Body of pancreas (tissue), 4 donors: ENCODE results near the gene PATZ1. TPM values are rescaled to one million over a fixed set of nuclear protein-coding genes. Genes with fewer than 3 reads are reported as not detected.

ENCODE experiments used
- ATAC-seq: fragments of 150-250 bp; one replicate; pipeline ENCODE4 v1.9.1; 2016
- DNase-seq, 4 donors: peaks; one replicate each; pipeline ENCODE4 v3.0.0-alpha.2; 2019
- H3K27ac ChIP-seq, 4 donors: fragments of 200-600 bp; sonication (generic); 1 replicate in 3 of 4; 2 replicates in 1 of 4; pipeline versions ENCODE4 v1.5.1 to v1.6.1; 2016 to 2019; ENCODE audit warnings: mild to moderate bottlenecking in 1 of 4, mixed read lengths in 1 of 4, moderate library complexity in 1 of 4
- H3K27me3 ChIP-seq, 2 donors: fragments of 200-600 bp; sonication (generic); one replicate each; pipeline ENCODE4 v1.6.0; 2016; ENCODE audit warnings: mild to moderate bottlenecking in 1 of 2
- H3K36me3 ChIP-seq, 2 donors: fragments of 200-600 bp; sonication (generic); replicated peaks in 1 of 2; 2 replicates each; pipeline ENCODE4 v1.5.1; 2016; ENCODE audit warnings: low read depth in 2 of 2; ENCODE audit not compliant: insufficient read depth in 1 of 2
- H3K4me1 ChIP-seq: fragments of 200-600 bp; sonication (generic); one replicate; pipeline ENCODE4 v1.6.0; 2016
- H3K4me3 ChIP-seq, 2 donors: fragments of 200-600 bp; sonication (generic); 1 replicate in 1 of 2; 2 replicates in 1 of 2; pipeline ENCODE4 v1.5.1; 2016 to 2019
- H3K9me3 ChIP-seq, 3 donors: fragments of 200-600 bp; sonication (generic); 1 replicate in 2 of 3; 2 replicates in 1 of 3; pipeline ENCODE4 v1.5.1; 2016
- CTCF ChIP-seq, 7 experiments: fragments of 450-650 bp in 4 of 7; fragments of 200-600 bp in 3 of 7; sonication (generic) in 3 of 7; IDR thresholded peaks; one replicate each; pipeline ENCODE4 v1.5.1; 2016 to 2019; ENCODE audit warnings: antibody characterized with exemption in 7 of 7
- POLR2A ChIP-seq, 3 donors: fragments of 450-650 bp; IDR thresholded peaks; one replicate each; pipeline ENCODE4 v1.6.1; 2016; ENCODE audit warnings: antibody characterized with exemption in 3 of 3, mild to moderate bottlenecking in 2 of 3
- WGBS, 2 donors: methylation state at CpG; one replicate each; pipeline ENCODE4 v1.1.5; 2017; 5-methylcytosine and 5-hydroxymethylcytosine counted together
- intact Hi-C: fragments of 100-400 bp; cut with DNase I; formaldehyde crosslinking; loops from one replicate; pipeline ENCODE4 v1.15.1; 2023
- total RNA-seq, 2 donors: library from RNA; depleted of rRNA; stranded (reverse); fragments of >200 nt; gene quantifications; one replicate each; pipeline ENCODE4 v1.1.0, GENCODE V29; 2016

Gene PATZ1
- total RNA-seq, 2 donors from 2014 or later, result 24.1 to 25.1 TPM

GRCh38 chr22:31302537-31302936, 43.6 kb downstream of the PATZ1 start:
- no peaks in the 10 kb centered on the region for H3K36me3 ChIP-seq
- H3K4me3 ChIP-seq, result no peak overlapping the region
- TF ChIP-seq CTCF (IDR thresholded peaks at IDR 0.05) (no peak), POLR2A (IDR thresholded peaks at IDR 0.05) (no peak)
- ATAC-seq, result no peak
- H3K27ac ChIP-seq, result no peak overlapping the region
- H3K9me3 ChIP-seq, result no peaks in the 10 kb centered on the region
- DNase-seq, result no peak
- intact Hi-C loops, result no loop called here
- no peaks in the 10 kb centered on the region for H3K27me3 ChIP-seq
- no peaks in the 10 kb centered on the region for H3K4me1 ChIP-seq
- 84 to 88% methylated on average over 3 of the region's 3 CpGs for WGBS, 2 donors

GRCh38 chr22:31302006-31302405, 44.1 kb downstream of the PATZ1 start:
- Histone ChIP-seq H3K4me3 (no peak overlapping the region), H3K27me3 (no peaks in the 10 kb centered on the region), H3K27ac (no peak overlapping the region), H3K4me1 (no peaks in the 10 kb centered on the region), H3K9me3 (no peaks in the 10 kb centered on the region), H3K36me3 (no peaks in the 10 kb centered on the region)
- no peak for TF ChIP-seq POLR2A (IDR thresholded peaks at IDR 0.05)
- TF ChIP-seq CTCF (IDR thresholded peaks at IDR 0.05), result no peak
- ATAC-seq (no peak), DNase-seq (no peak)
- intact Hi-C loops, result no loop called here

- DNase-seq (no peak), ATAC-seq (no peak)
- no peaks in the 10 kb centered on the region for H3K36me3 ChIP-seq
- no peaks in the 10 kb centered on the region for H3K9me3 ChIP-seq
- WGBS, 2 donors, result 76 to 78% methylated on average over 3 of the region's 3 CpGs
- no peak overlapping the region for H3K4me3 ChIP-seq
- H3K27me3 ChIP-seq, result no peaks in the 10 kb centered on the region
- no peak overlapping the region for H3K27ac ChIP-seq
- intact Hi-C loops, result no loop called here
- H3K4me1 ChIP-seq, result no peaks in the 10 kb centered on the region
- TF ChIP-seq POLR2A (IDR thresholded peaks at IDR 0.05) (no peak), CTCF (IDR thresholded peaks at IDR 0.05) (no peak)
Measured at GRCh38 chr22:31300896-31301295, 45.2 kb downstream of the PATZ1 start.

- peaks cover 16% of the 10 kb centered on the region for H3K4me1 ChIP-seq
- intact Hi-C loops, result no loop called here
- peak overlapping the region in 2 of 4 donors; percentile 7 to 70 for H3K27ac ChIP-seq
- no peak for TF ChIP-seq CTCF (IDR thresholded peaks at IDR 0.05)
- TF ChIP-seq POLR2A (IDR thresholded peaks at IDR 0.05), result no peak
- DNase-seq (no peak), ATAC-seq (no peak)
- no peaks in the 10 kb centered on the region for H3K27me3 ChIP-seq
- H3K36me3 ChIP-seq, result no peaks in the 10 kb centered on the region
- WGBS, 2 donors, result 66 to 68% methylated on average over 5 of the region's 5 CpGs
- H3K4me3 ChIP-seq, result no peak overlapping the region
- no peaks in the 10 kb centered on the region for H3K9me3 ChIP-seq
Measured at GRCh38 chr22:31295831-31296657, 50.1 kb downstream of the PATZ1 start.

GRCh38 chr22:31295360-31295759, 50.8 kb downstream of the PATZ1 start:
- no peaks in the 10 kb centered on the region for H3K36me3 ChIP-seq
- WGBS, 2 donors, result 89 to 92% methylated on average over 3 of the region's 3 CpGs
- DNase-seq (no peak), ATAC-seq (no peak)
- peak overlapping the region in 1 of 4 donors; percentile 70 for H3K27ac ChIP-seq
- intact Hi-C loops, result no loop called here
- H3K27me3 ChIP-seq, result no peaks in the 10 kb centered on the region
- peaks cover 21% of the 10 kb centered on the region for H3K4me1 ChIP-seq
- no peaks in the 10 kb centered on the region for H3K9me3 ChIP-seq
- TF ChIP-seq POLR2A (IDR thresholded peaks at IDR 0.05) (no peak), CTCF (IDR thresholded peaks at IDR 0.05) (no peak)
- no peak overlapping the region for H3K4me3 ChIP-seq
